ENCODE data around the gene KIF2A.

DNA sequence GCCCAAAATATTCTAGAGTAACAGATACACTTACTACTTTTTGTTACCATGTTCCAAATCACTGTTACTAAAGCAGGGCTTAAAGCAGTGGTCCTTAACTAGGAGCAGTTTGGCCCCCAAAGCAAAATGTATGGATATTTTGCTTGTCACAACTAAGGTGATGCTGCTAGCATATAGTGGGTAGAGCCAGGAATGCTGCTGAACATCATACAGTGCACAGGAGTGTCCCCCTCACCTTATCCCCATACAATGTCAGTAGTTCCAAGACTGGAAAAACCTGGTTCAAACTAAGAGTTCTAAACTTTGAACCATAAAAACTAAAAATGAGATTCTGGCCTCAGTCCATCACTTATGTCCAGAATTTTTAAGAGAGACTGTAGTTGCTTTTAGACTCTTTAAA is 69.6 kb downstream of the KIF2A start:
- TF ChIP-seq TAF1 (IDR thresholded peaks at IDR 0.05; ENCODE audit: low read depth, low read length) (no peak), GTF2F1 (IDR thresholded peaks at IDR 0.05; ENCODE audit: borderline replicate concordance, low read depth, low read length) (no peak), SUZ12 (IDR thresholded peaks at IDR 0.05; ENCODE audit: low read length) (no peak), SIX5 (IDR thresholded peaks at IDR 0.05; ENCODE audit: low read depth, low read length) (no peak), SIN3A (conservative IDR thresholded peaks at IDR 0.05 in 1 of 2, IDR thresholded peaks at IDR 0.05 in 1 of 2; ENCODE audit: low read depth in 1 of 2, low read length in 2 of 2) (no peak)
- TF ChIP-seq, protein P1, sequence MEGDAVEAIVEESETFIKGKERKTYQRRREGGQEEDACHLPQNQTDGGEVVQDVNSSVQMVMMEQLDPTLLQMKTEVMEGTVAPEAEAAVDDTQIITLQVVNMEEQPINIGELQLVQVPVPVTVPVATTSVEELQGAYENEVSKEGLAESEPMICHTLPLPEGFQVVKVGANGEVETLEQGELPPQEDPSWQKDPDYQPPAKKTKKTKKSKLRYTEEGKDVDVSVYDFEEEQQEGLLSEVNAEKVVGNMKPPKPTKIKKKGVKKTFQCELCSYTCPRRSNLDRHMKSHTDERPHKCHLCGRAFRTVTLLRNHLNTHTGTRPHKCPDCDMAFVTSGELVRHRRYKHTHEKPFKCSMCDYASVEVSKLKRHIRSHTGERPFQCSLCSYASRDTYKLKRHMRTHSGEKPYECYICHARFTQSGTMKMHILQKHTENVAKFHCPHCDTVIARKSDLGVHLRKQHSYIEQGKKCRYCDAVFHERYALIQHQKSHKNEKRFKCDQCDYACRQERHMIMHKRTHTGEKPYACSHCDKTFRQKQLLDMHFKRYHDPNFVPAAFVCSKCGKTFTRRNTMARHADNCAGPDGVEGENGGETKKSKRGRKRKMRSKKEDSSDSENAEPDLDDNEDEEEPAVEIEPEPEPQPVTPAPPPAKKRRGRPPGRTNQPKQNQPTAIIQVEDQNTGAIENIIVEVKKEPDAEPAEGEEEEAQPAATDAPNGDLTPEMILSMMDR (IDR thresholded peaks at IDR 0.05; ENCODE audit: control extremely low read depth in 1 of 3, insufficient read depth in 1 of 3, low read depth in 1 of 3, low read length in 3 of 3), result no peak
- TF ChIP-seq, protein P2, sequence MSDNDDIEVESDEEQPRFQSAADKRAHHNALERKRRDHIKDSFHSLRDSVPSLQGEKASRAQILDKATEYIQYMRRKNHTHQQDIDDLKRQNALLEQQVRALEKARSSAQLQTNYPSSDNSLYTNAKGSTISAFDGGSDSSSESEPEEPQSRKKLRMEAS (IDR thresholded peaks at IDR 0.05), result no peak

All from H1 (cell line).